K562 (cell line): ENCODE results near the gene PMEPA1.

Source experiments
- CREM ChIP-seq: IDR thresholded peaks from 2 replicates; pipeline ENCODE4 v1.6.1; 2014; ENCODE audit warnings: antibody characterized with exemption, low read depth
- EP300 ChIP-seq: IDR thresholded peaks from 2 replicates; pipeline ENCODE4 v1.6.1; 2012; ENCODE audit warnings: low read length, improper control_type of control experiment
- RNF2 ChIP-seq: sonication (generic); IDR thresholded peaks from 2 replicates; pipeline ENCODE4 v1.6.1; 2016
- SMAD3 ChIP-seq: fragments of 450-650 bp; formaldehyde crosslinking; conservative IDR thresholded peaks from 2 replicates; pipeline ENCODE4 v1.4.0; 2020; ENCODE audit warnings: mild to moderate bottlenecking
- SNRNP70 ChIP-seq: fragments of 200-400 bp; formaldehyde crosslinking; optimal IDR thresholded peaks from 2 replicates; pipeline ENCODE3; 2017; ENCODE audit warnings: low read depth, low read length
- TRIM24 ChIP-seq, 2 experiments: fragments of 450-650 bp; IDR thresholded peaks; 2 replicates each; pipeline ENCODE4 v1.6.1; 2016
- ZNF232 ChIP-seq: sonication (generic); formaldehyde crosslinking; IDR thresholded peaks from 2 replicates; pipeline ENCODE4 v1.8.0; 2022; ENCODE audit warnings: mild to moderate bottlenecking, missing genetic modification reagents
- TF ChIP-seq, protein P1 (sequence below): sonication (generic); formaldehyde crosslinking; IDR thresholded peaks from 2 replicates; pipeline ENCODE4 v1.8.1; 2023; ENCODE audit warnings: mild to moderate bottlenecking, missing genetic modification reagents
- TF ChIP-seq, protein P2 (sequence below): IDR thresholded peaks from 2 replicates; pipeline ENCODE4 v1.6.1; 2012; ENCODE audit warnings: low read depth, low read length, improper control_type of control experiment, borderline replicate concordance
- TF ChIP-seq, protein P3 (sequence below): sonication (generic); formaldehyde crosslinking; IDR thresholded peaks from 2 replicates; pipeline ENCODE4 v1.8.1; 2022; ENCODE audit warnings: missing genetic modification reagents
- TF ChIP-seq, protein P4 (sequence below), 3 experiments: IDR thresholded peaks in 2 of 3; conservative IDR thresholded peaks in 1 of 3; 2 replicates each; pipeline ENCODE4 v1.5.1; 2011 to 2012; ENCODE audit warnings: low read length in 3 of 3, mild to moderate bottlenecking in 3 of 3, control low read depth in 2 of 3, improper control_type of control experiment in 1 of 3, inconsistent platforms in 1 of 3, low read depth in 1 of 3, mixed read lengths in 1 of 3, moderate library complexity in 1 of 3; ENCODE audit not compliant: insufficient read depth in 2 of 3
- TF ChIP-seq, protein P5 (sequence below): fragments of 150-350 bp; conservative IDR thresholded peaks from 2 replicates; pipeline ENCODE4 v1.6.1; 2014; ENCODE audit warnings: low read length
- TF ChIP-seq, protein P6 (sequence below): fragments of 250-450 bp; sonication (Bioruptor Pico); IDR thresholded peaks from 2 replicates; pipeline ENCODE4 v1.5.0; 2021; ENCODE audit warnings: mild to moderate bottlenecking, borderline replicate concordance
- TF ChIP-seq, protein P7 (sequence below): fragments of 250-450 bp; sonication (Bioruptor Pico); IDR thresholded peaks from 2 replicates; pipeline ENCODE4 v1.5.0; 2021; ENCODE audit warnings: mild to moderate bottlenecking, moderate library complexity

DNA sequence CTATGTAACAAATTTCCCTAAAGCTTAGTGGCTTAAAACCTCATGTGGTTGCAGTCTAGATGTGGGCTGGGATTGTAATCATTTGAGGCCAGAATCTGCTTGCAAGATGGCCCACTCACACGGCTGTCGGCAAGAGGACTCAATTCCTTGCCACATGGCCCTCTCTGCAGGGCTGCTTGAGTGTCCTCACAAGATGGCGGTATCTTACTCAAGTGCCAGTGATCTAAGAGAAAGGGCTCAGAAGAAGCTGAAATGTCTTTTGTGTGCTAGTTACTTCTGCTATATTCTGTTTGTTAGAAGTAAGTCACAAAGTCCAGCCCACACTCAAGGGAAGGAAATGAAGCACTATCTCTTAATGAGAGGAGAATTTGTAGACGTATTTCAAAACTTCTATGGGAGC is 47.1 kb upstream of the PMEPA1 start:
- TF ChIP-seq, protein P1, sequence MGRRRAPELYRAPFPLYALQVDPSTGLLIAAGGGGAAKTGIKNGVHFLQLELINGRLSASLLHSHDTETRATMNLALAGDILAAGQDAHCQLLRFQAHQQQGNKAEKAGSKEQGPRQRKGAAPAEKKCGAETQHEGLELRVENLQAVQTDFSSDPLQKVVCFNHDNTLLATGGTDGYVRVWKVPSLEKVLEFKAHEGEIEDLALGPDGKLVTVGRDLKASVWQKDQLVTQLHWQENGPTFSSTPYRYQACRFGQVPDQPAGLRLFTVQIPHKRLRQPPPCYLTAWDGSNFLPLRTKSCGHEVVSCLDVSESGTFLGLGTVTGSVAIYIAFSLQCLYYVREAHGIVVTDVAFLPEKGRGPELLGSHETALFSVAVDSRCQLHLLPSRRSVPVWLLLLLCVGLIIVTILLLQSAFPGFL (CRISPR knock-in tag): no peak
- TF ChIP-seq TRIM24 (IDR thresholded peaks at IDR 0.05) (no peak), RNF2 (no peak), SNRNP70 (no peak), EP300 (no peak), SMAD3 (CRISPR knock-in tag) (no peak), CREM (no peak), ZNF232 (CRISPR knock-in tag) (no peak)
- TF ChIP-seq, protein P2, sequence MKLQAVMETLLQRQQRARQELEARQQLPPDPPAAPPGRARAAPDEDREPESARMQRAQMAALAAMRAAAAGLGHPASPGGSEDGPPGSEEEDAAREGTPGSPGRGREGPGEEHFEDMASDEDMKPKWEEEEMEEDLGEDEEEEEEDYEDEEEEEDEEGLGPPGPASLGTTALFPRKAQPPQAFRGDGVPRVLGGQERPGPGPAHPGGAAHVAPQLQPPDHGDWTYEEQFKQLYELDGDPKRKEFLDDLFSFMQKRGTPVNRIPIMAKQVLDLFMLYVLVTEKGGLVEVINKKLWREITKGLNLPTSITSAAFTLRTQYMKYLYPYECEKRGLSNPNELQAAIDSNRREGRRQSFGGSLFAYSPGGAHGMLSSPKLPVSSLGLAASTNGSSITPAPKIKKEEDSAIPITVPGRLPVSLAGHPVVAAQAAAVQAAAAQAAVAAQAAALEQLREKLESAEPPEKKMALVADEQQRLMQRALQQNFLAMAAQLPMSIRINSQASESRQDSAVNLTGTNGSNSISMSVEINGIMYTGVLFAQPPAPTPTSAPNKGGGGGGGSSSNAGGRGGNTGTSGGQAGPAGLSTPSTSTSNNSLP: no peak
- TF ChIP-seq, protein P3, sequence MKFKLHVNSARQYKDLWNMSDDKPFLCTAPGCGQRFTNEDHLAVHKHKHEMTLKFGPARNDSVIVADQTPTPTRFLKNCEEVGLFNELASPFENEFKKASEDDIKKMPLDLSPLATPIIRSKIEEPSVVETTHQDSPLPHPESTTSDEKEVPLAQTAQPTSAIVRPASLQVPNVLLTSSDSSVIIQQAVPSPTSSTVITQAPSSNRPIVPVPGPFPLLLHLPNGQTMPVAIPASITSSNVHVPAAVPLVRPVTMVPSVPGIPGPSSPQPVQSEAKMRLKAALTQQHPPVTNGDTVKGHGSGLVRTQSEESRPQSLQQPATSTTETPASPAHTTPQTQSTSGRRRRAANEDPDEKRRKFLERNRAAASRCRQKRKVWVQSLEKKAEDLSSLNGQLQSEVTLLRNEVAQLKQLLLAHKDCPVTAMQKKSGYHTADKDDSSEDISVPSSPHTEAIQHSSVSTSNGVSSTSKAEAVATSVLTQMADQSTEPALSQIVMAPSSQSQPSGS (CRISPR knock-in tag): no peak
- TF ChIP-seq, protein P4, sequence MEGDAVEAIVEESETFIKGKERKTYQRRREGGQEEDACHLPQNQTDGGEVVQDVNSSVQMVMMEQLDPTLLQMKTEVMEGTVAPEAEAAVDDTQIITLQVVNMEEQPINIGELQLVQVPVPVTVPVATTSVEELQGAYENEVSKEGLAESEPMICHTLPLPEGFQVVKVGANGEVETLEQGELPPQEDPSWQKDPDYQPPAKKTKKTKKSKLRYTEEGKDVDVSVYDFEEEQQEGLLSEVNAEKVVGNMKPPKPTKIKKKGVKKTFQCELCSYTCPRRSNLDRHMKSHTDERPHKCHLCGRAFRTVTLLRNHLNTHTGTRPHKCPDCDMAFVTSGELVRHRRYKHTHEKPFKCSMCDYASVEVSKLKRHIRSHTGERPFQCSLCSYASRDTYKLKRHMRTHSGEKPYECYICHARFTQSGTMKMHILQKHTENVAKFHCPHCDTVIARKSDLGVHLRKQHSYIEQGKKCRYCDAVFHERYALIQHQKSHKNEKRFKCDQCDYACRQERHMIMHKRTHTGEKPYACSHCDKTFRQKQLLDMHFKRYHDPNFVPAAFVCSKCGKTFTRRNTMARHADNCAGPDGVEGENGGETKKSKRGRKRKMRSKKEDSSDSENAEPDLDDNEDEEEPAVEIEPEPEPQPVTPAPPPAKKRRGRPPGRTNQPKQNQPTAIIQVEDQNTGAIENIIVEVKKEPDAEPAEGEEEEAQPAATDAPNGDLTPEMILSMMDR (IDR thresholded peaks at IDR 0.05 in 2 of 3, conservative IDR thresholded peaks at IDR 0.05 in 1 of 3; ENCODE audit: insufficient read depth in 2 of 3, low read depth in 1 of 3, low read length in 3 of 3): no peak
- TF ChIP-seq, protein P5, sequence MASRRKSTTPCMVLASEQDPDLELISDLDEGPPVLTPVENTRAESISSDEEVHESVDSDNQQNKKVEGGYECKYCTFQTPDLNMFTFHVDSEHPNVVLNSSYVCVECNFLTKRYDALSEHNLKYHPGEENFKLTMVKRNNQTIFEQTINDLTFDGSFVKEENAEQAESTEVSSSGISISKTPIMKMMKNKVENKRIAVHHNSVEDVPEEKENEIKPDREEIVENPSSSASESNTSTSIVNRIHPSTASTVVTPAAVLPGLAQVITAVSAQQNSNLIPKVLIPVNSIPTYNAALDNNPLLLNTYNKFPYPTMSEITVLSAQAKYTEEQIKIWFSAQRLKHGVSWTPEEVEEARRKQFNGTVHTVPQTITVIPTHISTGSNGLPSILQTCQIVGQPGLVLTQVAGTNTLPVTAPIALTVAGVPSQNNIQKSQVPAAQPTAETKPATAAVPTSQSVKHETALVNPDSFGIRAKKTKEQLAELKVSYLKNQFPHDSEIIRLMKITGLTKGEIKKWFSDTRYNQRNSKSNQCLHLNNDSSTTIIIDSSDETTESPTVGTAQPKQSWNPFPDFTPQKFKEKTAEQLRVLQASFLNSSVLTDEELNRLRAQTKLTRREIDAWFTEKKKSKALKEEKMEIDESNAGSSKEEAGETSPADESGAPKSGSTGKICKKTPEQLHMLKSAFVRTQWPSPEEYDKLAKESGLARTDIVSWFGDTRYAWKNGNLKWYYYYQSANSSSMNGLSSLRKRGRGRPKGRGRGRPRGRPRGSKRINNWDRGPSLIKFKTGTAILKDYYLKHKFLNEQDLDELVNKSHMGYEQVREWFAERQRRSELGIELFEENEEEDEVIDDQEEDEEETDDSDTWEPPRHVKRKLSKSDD: no peak
- TF ChIP-seq, protein P6, sequence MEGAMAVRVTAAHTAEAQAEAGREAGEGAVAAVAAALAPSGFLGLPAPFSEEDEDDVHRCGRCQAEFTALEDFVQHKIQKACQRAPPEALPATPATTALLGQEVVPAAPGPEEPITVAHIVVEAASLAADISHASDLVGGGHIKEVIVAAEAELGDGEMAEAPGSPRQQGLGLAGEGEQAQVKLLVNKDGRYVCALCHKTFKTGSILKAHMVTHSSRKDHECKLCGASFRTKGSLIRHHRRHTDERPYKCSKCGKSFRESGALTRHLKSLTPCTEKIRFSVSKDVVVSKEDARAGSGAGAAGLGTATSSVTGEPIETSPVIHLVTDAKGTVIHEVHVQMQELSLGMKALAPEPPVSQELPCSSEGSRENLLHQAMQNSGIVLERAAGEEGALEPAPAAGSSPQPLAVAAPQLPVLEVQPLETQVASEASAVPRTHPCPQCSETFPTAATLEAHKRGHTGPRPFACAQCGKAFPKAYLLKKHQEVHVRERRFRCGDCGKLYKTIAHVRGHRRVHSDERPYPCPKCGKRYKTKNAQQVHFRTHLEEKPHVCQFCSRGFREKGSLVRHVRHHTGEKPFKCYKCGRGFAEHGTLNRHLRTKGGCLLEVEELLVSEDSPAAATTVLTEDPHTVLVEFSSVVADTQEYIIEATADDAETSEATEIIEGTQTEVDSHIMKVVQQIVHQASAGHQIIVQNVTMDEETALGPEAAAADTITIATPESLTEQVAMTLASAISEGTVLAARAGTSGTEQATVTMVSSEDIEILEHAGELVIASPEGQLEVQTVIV (CRISPR knock-in tag): no peak
- TF ChIP-seq, protein P7, sequence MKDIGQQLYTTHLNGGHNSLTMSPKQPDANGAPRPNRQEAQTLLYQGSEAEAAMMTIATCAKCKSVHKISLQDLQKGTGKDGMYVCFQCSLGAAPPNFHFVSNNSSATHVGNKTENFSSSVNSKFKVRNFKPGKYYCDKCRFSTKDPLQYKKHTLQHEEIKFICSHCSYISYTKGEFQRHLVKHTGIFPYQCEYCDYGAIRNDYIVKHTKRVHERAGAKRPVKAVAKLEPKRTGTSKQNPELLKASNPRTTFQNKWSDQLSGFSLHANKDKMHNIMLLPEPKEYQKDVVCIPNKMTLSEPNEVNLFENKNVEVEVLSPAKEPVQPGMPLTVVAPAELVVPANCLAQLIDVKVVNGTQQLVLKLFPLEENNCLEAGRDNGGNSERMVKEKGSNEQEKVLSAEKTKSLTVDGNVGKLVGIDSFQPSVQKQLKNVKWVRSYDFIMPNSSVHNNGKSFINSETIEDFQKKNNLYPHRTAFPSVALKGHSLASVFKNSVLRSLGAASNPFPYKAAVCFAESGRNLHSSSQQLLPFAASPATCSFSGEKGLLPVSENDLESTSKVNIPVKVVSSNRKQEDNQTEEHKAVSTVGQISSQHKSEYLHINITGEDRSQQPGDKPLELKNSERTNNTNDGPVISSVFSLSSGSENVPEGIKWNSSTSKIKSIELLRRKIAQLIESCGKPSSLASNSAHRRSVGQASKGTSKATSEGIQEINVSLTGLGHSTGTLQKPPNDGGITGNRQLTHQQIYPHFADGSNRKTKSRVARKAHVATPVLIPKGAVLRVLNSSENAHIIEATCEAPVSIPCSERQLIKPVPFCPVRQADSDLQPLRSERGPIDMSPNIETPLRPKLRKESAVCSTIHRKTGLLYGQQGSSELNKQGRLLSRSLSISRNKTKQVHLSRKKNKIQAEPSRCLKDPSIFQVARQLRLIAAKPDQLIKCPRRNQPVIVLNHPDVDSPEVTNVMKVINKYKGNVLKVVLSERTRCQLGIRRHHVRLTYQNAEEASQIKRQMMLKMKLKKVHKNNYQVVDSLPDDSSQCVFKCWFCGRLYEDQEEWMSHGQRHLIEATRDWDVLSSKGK (CRISPR knock-in tag): no peak
